ENCODE data around the gene SCAF8.
"Not testable (repeated sequence)": the region's sequence is repeated elsewhere in the genome, so short reads cannot be mapped to it uniquely, and the experiment has no call there.

SCAF8 gene

DNA sequence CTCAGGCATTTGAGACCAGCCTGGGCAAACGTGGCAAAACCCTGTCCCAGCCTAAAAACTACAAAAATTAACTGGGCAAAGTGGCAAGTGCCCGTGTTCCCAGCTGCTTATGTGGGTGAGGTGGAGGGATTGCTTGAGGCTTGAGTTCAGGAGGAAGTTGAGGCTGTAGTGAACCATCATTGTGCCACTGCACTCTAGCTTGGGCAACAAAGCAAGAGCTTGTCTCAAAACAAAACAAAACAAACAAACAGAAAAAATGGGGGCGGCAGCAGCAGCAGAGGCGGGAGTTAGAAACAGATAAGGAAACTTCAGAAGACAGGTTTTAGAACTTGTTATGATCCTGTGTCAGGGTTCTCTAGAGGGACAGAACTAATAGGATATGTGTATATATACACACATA lies 49.0 kb downstream of the SCAF8 start:
- DNase-seq (ENCODE audit: low read depth in 2 of 2), result no peak

DNA sequence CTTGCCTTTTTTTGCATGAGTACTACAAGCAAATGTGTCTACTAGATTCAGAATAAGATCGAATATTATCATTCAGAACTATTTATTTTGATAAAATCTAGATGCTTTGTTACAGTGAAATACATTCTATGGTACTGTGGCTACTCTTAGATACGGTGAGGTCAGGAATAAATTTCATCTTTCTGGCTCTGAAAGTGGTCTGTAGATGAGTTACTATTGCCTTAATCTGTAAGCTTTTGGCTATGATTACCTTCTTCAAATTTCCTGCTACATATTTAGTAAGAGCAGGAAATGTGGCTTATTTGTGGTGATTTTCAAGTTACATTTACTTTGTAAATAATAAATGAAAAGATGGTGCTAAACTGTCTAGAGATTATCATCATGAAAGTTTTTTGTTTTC lies 50.0 kb downstream of the SCAF8 start:
- DNase-seq (ENCODE audit: low read depth in 2 of 2), result no peak

DNA sequence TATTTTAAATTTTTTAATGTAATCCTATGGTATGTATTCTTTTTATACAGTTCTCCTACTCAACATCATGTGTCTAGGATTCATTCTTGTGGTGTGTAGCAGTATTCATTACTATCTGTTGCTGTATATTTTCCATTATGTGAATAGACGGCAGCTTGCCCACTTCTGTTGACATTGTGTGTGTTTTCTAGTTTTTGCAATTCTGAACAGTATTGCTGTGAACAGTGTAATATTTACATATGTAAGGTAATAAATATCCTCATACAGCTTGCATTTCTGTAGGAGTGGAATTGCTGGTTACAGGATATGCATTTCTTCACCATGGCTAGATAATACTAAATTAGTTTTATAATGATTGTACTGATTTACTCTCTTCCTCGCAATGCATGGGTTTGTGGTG lies 51.9 kb downstream of the SCAF8 start:
- no peak for DNase-seq (ENCODE audit: low read depth in 2 of 2)

DNA sequence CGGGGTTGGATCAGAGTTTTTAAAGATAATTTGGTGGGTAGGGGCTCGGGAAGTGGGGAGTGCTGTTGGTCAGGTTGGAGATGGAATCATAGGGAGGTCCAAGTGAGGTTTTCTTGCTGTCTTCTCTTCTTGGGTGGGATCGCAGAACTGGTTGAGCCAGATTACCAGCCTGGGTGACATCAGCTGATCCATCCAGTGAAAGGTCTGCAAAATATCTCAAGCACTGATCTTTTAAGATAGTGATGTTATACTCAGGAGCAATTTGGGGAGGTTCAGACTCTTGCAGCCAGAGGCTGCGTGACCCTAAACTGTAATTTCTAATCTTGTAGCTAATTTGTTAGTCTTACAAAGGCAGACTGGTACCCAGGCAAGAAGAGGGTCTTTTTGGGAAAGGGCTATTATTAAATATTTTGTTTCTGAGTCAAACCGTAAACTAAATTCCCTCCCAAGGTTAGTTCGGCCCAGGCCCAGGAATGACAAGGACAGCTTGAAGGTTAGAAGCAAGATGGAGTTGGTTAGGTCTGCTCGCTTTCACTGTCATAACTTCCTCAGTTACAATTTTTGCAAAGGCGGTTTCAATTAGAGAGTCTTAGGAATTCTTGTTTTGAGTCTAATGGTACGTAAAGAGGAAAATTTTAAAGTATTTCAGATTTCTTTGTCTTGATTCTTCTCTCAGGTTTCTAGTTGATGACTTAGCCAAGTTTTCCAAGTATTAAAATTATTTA lies 53.1 kb downstream of the SCAF8 start:
- DNase-seq (ENCODE audit: low read depth in 2 of 2), result no peak

DNA sequence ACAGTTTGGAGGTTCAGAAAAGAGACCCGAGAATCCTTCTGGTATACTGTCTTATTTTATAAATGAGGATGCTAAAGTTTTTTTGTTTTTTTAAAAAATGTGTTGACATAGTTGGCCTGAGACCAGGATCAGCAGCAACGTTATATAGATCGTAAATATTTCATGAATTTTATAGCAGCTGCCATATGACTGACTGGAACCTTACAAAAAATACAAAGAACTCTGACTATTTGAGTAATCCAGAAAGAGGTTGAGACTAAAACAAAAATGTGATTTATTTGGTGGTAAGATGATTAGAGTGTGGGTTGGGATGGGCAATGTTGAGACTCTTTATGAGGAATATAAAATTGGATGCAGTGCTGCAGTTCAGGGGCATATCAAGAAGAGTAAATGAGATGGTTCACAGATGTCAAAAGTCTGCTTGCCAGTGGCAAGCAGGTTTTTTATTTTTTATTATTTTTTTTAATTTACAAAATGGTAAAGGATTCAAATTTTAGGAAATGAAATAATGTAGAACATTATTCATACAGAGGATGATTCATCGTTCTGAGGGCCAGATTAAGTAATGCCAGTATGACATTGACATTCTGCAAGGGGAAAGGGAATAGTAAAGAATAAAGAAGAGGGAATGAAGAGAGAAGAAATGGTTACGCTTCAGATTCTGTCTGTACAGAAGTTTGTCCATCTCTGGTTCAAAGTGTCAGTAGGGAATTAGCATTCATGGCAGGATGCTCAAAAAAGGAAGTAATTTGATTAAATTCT lies 58.5 kb downstream of the SCAF8 start:
- no peak for DNase-seq (ENCODE audit: low read depth in 2 of 2)

DNA sequence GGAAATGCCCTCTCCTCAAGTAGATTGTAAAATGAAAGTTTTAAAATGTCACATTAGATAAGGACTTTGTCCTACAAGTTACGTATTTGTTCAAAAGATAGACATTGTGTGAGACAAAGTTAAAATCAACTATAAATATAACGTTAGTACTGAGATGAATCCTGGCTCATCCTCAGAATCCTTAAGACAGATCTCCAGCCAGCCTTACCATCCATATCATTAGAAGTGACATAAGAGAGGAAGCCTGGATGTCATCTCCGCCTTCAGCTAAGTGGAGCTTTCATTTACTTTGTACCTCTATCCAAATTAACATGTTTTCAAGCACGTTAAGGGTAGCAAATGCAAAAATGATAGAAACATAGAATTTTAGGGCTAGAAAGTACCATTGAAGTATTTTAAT lies 59.1 kb downstream of the SCAF8 start:
- no peak for DNase-seq (ENCODE audit: low read depth in 2 of 2)

DNA sequence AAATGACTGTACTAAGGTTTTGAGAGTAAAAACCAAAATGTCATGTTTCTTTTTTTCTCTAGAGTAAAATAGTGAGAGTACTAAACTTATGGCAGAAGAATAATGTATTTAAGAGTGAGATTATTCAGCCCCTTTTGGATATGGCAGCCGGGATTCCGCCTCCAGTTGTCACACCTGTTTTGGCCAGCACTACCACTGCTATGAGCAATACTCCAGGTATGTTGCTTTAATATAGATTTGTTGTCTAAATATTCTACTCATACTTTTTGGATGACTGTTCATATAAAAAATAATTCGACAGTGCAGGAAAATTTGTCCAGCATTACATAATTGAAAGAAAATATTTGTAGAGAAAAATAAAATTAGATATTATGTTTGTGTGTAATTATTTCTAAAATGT lies 59.5 kb downstream of the SCAF8 start:
- no peak for DNase-seq (ENCODE audit: low read depth in 2 of 2)

DNA sequence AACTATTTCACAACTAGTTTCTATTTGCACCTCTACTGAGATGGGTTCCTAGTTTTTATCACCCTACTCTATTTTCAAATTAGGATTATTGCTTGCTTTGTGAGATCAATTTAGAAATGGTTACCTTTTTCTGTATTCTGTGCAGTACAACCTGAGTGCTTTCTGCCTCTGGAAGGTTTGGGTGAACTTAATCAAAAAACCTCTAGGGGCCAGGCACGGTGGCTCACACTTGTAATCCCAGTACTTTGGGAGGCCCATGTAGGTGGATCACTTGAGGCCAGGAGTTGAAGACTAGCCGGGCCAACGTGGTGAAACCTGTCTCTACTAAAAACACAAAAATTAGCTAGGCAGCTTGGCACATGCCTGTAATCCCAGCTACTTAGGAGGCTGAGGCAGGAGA lies 63.3 kb downstream of the SCAF8 start:
- no peak for DNase-seq (ENCODE audit: low read depth in 2 of 2)

DNA sequence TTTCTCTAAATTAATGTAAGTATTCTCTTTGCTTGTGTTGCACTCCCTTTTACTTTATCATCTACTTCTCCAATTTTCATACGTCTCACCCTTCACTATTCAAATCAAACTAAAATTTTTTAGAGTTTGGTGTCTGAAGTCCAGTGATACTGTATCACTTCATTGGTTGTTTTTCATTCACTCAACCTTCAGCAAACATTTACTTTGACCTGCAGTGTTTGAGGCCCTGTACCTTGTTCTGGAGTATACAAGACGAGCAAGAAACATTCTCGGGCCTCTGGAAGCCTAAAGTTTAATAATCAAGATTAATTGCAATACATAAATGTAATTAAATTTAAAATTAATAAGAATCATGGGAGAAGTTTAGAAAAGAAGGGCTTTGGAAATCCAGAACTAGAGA lies 64.6 kb downstream of the SCAF8 start:
- DNase-seq (ENCODE audit: low read depth in 2 of 2), result no peak

DNA sequence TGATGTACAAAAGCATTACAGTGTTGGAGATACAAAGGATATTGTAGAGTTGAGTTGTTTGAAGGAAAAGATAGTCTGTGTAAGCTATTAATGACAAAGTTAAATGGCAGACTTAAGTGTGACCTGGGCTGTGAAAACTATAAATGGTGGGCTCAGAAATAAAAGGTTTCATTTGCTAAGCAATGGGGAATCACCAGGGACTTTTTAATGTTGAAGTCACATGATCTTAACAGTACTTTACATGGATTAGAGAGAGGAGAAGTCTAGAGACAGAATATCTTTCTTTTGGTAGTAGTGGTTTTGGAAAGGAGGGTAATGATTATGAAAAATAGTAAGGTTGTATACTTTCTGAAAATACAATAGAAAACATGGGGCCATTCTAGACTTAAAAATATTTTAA lies 67.1 kb downstream of the SCAF8 start:
- no peak for DNase-seq (ENCODE audit: low read depth in 2 of 2)

DNA sequence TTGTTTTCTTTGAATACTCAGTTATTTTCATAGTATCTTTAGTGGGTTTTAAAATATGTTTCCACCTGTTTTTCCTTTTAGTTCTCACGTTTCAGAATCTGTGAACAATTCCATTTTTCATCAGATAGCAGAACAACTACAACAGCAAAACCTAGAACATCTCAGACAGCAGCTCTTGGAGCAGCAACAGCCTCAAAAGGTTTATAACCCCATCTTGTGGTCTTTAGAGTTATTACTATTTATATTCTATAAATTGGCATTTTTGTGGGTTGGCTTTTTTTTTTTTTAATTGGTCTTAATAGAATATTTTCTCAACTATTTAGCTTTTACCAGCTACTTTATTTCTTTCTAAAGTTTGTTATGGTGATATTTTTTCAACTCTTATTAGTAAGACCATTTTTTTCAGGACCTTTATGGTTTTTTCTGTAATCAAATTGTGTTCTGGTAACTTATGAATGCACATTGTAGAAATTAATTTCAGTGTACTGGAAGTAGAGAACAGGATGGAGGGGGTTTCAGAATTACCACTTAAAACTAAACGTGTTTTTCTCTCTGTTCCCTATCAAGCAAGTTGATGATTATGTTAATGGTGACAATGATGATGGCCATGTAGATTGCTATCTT lies 72.2 kb downstream of the SCAF8 start:
- DNase-seq (ENCODE audit: low read depth in 2 of 2), result no peak

DNA sequence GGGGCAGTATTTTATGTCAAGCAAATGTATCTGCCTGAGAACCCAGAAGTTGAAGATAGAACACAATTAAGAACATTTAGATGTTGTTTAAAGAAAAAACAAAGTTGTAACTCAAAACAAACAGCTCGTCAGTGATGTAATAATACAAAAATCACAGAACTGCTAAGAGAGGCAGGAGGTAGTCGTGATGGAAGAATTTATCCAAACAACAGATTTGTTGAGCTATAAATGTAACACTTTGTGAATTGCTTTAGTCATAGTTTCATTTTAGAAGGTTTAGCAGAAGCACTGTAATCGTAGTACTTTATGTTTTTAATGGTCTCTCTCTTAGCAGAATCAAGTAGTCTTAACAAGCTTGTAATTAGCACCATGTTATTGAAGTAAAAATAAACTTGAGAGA lies 73.6 kb downstream of the SCAF8 start:
- DNase-seq (ENCODE audit: low read depth in 2 of 2), result no peak

DNA sequence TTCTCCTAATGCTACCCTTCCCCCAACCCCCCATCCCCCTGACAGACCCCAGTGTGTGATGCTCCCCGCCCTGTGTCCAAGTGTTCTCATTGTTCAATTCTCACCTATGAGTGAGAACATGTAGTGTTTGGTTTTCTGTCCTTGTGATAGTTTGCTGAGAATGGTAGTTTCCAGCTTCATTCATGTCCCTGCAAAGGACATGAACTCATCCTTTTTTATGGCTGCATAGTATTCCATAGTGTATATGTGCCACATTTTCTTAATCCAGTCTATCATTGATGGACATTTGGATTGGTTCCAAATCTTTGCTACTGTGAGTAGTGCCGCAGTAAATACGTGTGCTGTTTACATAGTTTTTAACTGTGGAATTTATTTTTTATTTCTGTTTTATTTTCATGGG lies 78.4 kb downstream of the SCAF8 start:
- not testable (repeated sequence) for DNase-seq (ENCODE audit: low read depth in 2 of 2)

DNA sequence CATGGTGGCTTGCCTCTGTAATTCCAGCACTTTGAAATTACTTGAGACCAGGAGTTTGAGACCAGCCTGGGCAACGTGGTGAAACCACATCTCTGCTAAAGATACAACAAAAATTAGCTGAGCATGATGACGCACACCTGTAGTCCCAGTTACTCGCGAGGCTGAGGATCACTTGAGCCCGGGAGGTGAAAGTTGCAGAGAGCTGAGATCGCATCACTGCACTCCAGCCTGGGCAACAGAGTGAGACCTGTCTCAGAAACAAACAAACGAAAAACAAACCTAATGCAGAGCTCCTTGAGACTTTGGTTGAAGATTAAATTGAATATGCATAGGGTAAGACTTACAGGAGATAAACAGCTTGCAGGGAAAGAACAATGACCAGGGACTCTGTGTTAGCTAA lies 80.8 kb downstream of the SCAF8 start:
- DNase-seq (ENCODE audit: low read depth in 2 of 2), result no peak

DNA sequence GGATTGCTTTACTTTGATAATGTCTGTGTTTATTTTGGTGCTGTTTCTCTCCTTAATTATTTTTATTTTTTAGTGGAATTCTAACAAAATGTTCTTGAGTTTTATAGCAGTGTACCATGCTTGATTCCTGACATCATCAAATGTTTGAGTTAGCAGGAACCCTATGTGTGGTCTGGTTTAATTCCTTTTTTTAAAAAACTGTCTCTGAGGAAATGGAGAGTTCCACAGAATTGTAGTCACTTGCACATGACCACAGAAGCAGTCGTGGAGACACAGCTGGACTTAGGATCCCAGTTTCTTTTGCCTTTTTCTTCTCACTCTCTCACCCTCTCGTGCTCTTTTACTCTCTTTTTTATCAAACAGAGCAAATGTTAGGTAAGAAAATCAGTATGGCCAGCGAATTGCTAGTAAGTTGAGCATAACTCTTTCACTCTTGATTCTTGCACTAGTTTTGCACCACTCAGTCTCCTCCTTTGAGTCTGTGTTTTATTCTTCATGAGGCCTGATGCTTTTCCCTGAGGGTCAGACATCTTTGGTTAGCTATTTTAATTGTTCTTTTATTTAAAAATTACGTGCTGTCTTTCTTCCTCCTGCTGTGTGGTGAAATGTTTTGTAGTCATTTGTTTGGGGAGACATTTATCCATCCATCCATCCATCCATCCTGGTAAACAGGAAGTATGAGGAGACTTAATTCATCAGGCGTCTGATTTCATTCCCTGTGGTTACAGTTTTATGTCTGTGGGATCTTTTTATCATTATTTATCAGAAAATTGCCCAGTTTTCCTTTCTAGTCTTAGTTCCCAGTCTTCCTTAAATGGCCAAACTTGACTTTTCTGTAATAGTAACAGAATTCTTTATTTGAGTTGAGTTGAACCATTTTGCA lies 83.0 kb downstream of the SCAF8 start:
- DNase-seq (ENCODE audit: low read depth in 2 of 2), result no peak

DNA sequence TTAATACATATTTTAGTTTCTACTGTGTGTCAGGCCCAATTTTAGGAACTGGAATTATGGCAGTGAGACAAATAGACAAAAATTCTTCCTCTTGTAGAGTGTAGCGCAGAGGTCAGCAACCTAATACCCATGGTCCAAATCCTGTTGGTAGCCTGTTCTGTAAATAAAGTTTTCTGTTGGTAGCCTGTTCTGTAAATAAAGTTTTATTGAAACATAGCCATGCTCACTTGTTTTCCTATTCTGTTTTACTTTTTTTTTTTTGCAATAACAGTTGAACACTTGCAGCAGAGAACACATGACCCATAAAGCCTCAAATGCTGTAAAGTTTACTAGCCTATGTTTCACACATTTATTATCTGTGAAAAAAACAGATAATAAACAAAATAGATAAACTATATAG lies 87.9 kb downstream of the SCAF8 start:
- DNase-seq (ENCODE audit: low read depth in 2 of 2), result no peak

DNA sequence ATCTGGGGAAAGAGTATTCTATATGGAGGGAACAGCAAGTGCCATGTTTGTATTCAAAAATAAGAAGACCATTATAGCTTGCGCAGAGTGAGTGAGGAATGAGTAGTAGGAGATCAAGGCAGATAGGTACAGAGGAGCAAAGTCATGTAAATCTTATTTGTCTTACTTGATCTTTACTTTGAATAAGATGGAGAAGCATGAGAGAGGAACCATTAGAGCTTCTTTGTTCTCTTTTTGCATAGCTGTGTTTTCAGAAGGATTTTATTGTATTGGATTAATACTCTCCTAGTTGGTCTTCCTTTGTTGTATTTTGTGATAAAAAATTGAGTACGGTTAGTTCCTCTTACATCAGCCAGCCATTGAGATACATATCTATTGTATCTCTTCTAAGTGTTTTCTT lies 88.4 kb downstream of the SCAF8 start:
- DNase-seq (ENCODE audit: low read depth in 2 of 2), result no peak

DNA sequence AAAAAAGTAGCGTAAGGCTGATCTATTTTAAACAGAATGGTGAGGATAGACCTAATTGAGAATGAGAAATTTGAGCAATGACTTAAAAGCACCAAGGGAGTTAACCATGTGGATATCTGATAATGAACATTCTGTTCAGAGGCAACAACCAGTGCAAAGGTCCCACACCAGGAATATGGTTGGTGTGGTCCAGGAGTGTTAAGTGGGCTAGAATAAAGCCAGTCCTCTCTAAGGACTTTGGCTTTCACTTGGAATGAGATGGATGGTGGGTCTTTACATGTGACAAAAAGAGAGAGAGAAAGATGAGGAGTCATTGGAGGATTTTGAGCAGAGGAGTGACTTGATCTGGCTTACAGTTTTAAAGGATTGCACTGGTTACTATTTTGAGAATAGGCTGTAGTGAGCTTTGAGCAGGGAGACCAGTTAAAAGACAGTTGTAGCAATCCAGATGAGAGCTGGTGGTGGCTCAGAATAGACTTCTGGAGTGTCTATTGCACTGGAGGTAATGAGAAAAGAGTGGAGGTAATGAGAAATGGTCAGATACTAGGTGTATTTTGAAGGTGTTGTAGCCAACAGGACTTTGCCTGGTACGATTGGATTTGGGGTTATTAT lies 89.8 kb downstream of the SCAF8 start:
- no peak for DNase-seq (ENCODE audit: low read depth in 2 of 2)

DNA sequence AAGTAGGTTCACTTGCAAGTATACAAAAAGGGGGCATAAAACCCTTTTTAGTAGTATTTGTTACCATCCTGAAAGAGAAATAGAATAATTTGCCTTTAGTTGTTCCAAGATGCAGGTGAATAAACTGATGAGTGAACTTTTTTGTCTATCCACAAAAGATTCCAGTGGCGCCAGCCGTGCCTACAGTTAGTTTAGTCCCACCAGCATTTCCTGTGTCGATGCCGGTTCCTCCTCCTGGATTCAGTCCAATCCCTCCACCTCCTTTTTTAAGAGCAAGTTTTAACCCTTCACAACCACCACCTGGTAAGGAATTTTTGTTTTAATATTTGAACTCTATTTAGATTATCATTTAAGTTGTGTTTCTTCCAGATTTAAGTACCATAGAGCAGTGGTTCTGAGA lies 90.9 kb downstream of the SCAF8 start:
- DNase-seq (ENCODE audit: low read depth in 2 of 2), result no peak

DNA sequence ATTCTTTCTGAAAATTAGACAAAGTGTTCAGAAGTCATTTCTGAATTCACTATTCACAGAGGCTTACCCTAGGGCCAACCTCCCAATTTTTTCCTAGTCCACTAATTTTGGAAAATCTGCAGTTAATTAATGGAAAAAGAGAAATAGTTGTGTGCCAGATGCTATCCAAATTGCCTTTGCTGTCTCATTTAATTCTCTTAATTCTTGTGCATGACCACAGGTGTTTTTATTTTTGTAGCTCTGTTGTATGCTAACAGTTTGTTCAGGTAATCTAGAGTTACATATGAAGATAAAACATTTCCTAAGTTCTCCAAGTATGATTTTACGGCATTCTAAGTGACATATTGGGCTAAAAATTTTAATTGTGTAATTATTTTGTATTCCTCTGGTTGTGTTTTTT lies 96.8 kb downstream of the SCAF8 start:
- no peak for DNase-seq (ENCODE audit: low read depth in 2 of 2)

DNA sequence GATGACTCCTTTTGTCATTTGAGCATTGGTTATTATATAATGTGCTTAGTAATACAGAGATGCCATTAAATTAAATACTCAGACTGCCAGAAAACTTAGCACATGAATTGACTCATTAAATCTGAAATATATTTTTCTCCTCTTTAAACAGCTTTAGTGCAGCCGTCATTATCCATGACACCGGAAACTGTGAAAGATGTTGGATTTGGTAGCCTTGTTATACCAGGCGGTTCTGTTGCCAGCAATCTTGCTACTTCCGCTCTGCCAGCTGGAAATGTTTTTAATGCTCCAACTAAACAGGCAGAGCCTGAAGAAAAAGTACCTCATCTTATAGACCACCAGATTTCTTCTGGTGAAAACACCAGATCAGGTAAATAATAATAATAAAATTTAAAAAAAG lies 97.6 kb downstream of the SCAF8 start:
- DNase-seq (ENCODE audit: low read depth in 2 of 2), result no peak

DNA sequence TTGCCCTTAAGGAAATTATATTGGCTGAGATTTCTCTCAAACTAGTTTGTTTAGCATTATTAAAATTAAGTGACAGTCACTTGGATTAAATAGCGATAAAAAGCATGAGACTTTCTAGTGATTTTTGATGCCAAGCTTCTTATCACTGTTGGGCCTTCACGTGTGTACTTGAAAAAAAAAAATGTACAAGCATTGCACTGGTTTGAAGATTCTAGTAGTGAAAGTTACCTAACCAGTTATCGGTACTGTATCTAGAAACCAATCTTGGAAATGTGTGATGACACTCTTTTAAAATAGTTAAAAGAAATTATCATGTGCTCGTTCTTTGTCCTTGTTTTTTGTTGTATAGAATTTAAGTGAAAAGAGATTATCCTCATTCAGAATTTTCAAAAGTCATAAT lies 102.1 kb downstream of the SCAF8 start:
- no peak for DNase-seq (ENCODE audit: low read depth in 2 of 2)

Measured in stimulated activated CD4-positive, alpha-beta T cell treated with anti-CD3 and anti-CD28 coated beads, Interleukin-12 subunit alpha, Interleukin-12 subunit beta, amount 100 ng/mL, for 24 hours (primary cell).